Measurements from ENCODE around the gene MAST4.
A peak's percentile ranks its signal among the peaks of the same experiment; 100 is the strongest.

Gene MAST4

GRCh38 chr5:66923457-66923856 lies 327.3 kb downstream of the MAST4 start:
- DNase-seq, result no peak

DNA sequence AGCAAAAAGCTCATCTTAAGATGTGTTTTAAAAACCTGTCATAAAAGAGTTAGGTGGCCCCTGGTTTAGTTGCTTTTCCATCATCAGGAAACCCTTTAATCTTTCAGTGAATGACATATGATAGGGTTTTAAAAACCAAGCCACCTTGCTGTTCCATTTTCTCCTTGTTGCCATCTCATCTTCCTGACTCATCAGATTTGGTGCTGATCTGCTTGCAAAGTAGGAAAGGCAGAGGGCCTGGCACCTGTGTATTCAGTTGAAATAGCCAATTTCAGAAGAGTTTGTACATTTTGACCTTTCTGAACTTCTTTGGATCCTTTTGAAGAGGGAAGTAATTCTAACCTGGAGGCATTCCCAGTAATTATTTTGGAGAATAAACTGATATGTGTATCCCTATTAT lies 327.7 kb downstream of the MAST4 start:
- no peak for DNase-seq

GRCh38 chr5:66927140-66927539 lies 330.9 kb downstream of the MAST4 start:
- no peak for DNase-seq

GRCh38 chr5:66929281-66929680 lies 333.1 kb downstream of the MAST4 start:
- no peak for DNase-seq

DNA sequence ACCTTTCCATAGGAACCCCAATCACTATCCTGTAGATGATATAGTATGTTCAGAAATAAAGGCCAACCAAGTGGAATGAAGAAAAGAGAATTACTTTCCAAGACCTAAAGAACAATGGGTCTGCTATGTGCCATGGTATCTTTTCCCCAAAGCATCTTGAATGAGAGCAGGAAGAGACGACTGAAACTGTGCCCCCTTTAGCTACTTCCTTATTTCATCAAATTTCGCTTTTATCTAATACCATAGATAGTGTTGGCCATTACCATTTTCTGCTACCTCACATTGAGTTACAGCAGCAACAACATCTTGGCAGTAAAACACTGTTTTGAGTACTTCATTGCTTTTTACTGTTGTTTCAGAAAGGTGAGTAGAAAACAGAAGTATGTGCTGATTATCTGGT lies 333.8 kb downstream of the MAST4 start:
- no peak for DNase-seq

DNA sequence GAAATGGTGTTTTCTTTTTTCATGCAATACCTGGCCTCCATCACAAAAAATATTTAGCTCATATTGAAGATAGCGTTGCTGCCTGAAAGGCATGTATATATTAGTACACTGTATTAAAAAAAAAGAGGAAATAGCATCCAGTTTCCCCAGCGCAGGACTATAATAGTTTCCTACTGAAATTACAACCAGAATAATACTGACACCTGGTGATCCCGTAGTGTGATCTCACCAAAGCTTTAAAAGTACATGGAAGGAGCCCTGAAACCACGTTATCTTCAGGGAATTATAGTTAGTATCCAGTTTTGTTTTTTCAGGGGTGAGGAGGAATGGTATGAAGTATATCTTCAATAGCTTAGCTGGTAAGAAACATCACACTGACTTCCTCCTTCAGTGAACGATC lies 335.5 kb downstream of the MAST4 start:
- DNase-seq, result no peak

GRCh38 chr5:66932457-66932856 lies 336.3 kb downstream of the MAST4 start:
- no peak for DNase-seq

DNA sequence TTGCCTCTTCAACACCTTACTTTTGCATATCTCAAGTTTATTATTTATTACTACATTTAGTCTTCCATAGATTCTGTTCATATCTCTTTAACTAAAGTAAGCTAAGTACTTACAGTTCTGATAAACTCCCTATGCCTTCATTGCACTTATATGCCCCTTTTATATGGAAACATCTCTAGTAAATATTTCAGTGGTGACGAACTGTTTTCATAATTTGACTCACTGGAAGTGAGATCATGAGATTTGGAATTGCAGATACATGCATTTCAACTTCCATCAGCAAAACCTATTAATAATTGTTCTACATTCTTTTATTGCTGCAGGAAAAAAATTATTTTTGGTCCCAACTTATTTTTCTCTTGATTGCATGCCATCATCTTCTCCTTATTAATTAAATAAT lies 336.9 kb downstream of the MAST4 start:
- no peak for DNase-seq

DNA sequence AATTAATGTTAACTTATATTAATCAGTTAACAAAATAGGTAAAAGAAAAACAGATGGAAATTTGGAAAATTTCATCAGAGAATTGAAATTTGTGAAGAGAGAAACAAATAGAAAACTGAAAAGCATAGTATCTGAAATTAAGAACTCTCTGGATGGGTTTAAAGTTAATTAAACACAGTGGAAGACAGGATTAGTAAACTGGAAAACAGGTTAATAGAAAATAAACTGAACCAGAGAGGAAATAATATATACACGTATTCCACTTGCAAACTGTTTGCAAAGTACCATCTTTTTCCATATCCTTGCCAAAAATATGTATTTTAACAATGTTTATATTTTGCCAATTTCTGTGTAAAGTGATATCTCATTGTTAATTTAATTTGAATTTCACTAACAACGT lies 342.9 kb downstream of the MAST4 start:
- no peak for DNase-seq

GRCh38 chr5:66945389-66946349 lies 349.5 kb downstream of the MAST4 start:
- DNase-seq, result no peak

DNA sequence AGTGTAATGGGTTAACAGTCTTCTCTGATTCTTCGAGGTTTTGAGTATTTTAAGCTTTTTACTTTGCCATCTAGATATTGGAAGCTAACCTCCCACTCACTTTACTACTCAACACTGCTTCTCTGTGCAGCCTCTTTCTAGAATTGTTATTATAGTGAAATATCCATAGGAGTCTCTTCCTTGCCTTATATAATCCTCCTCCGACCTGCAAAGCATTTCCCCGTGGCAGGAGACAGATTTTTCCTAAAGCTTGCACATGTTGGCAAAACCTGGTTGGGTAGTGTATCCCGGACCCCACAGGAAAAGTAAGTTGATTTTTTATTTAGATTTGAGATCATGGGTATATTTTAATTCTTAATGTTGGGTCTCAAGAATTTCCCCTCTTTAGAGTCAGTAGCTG lies 351.3 kb downstream of the MAST4 start:
- DNase-seq, result no peak

- no peak for DNase-seq
These were observed 352.9 kb downstream of the MAST4 start for GRCh38 chr5:66949066-66949465.

- no peak for DNase-seq
These were observed 356.0 kb downstream of the MAST4 start for GRCh38 chr5:66952153-66952552.

DNA sequence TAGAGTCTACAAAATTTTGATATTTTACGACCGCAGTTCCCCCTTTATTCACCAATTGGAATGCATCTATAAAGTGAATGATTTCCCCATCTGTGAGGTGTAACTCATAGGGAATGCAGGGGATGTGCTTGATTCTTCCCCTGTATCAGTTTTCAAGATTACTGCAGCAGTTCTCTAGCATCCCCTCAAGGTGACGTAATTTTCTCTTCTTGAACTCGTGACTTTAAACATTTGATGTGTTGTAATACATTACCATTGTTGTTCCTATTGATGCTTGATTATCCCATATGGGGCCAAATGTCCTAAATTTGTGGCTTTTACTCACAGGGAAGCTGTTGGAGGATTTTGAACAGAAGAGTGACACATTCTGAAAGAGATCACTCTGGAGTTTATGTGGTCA lies 360.2 kb downstream of the MAST4 start:
- no peak for DNase-seq

GRCh38 chr5:66958201-66958979 lies 362.2 kb downstream of the MAST4 start:
- DNase-seq, result no peak

DNA sequence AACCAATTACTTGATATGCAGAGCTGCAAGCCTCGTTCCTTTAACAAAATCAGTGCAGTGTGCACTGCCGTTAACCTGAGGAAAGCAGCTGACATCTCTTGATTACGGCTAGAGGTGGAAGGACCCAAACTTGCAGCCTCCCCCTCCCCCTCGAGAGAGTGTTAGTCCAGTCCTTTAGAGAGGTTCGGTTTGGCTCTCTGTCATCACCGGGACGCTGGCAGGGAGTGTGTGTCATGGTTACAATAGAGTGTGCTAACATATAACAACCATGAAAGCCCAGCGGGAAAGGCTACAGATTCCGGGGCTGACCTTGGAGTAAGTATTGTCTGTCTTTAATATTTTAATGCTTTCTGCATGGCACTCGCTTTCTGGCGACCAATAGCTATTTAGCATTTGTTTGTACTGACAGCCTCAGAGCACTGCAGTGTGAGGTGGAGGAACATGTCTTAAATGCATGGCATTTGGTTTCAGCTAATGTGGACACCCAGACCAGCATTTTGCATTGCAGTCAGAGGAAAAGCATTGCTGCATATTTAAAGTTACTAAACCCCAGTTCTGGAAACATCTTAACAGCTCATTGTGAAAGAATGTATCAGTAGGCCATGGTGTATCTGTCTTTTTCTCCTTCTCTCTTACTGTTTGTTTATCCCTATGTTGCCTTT lies 362.9 kb downstream of the MAST4 start:
- no peak for DNase-seq

GRCh38 chr5:66959653-66960052 lies 363.5 kb downstream of the MAST4 start:
- DNase-seq, result no peak

DNA sequence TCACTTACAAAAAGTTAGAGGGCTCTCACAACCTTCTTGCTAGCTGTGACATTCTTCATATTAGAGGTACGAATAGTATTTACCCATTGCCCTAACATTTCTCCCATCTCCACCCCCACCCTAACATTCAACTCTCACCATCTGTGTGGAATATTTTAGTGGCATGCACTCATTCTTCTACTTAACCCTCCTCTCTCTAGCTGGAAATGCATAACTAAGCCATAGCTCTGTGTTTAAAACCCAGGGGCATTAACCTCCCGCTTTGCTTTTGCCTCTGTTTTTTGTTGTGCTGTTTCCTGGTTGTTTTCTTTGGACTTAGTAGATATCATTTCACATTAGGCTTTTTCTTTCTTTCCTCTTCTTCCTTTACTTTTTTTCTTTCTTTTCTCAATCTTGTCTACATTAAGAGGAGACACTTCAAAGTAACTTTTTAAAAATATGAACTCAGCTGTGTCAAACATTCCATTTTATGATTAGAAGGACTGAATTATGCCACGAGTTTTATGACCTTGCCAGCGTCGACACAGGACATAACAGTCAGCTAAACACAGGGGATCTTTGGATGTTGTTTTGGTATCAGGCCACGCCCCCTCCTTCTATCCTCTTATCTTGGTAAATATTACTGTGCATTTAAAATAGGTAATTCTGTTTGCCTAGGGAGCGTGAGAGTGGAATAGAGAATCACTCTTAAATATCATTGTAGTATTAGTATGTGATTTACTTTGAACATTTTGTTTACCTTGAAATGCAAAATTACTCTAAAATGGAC lies 364.4 kb downstream of the MAST4 start:
- peak; percentile 52 for DNase-seq

DNA sequence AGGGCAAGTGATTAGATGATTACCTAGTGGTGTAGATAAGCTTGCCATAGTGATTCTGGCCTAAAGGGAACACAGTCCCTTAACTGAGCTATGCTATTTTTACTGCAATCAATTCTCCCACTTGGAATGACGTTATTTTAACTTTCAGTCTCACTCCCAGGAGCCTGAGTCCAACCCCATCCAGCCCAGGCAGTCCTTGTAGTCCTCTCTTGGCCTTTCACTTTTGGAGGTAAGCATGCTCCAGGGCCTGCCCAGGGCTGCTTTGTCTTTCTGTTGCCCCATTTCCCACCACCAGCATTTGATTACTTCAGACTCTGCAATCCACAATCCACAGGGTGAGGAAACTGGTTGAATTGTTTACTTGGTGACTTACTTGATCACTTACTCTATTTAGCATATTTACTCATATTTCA lies 367.4 kb downstream of the MAST4 start:
- no peak for DNase-seq

- no peak for DNase-seq
These were observed 370.2 kb downstream of the MAST4 start for GRCh38 chr5:66966439-66966838.

GRCh38 chr5:66967102-66967501 lies 370.9 kb downstream of the MAST4 start:
- DNase-seq, result no peak

DNA sequence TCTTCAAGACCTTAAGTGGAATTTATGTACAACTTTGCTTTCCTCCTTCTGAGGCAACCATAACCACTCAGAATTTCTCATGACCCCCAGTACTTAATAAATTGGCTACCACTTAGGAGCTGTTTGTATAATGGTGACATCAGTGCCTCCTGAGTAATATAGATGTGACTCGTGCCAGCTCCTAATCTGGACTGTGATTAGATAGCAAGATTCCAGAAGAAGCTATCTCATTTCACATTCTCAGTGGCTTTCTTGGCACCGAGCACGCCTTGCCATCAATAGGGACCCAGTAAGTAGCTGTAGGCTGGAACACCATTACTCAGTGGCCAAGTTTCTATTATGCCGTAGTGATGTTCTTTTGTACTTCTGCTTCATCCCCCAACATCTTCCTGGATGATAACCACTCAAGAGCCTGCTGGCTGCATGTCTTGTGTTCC lies 371.7 kb downstream of the MAST4 start:
- no peak for DNase-seq

GRCh38 chr5:66969484-66969883 lies 373.3 kb downstream of the MAST4 start:
- DNase-seq, result no peak
